NCI-H748 (cell line): ENCODE results near the gene NFYA.

Experiments
- DNase-seq: peaks from one replicate; lab custom pipeline; 2025; ENCODE audit not compliant: unreplicated experiment; lab: John Stamatoyannopoulos, UW

Gene NFYA

GRCh38 chr6:41046084-41046483, 26.7 kb upstream of the NFYA start:
- no peak for DNase-seq

DNA sequence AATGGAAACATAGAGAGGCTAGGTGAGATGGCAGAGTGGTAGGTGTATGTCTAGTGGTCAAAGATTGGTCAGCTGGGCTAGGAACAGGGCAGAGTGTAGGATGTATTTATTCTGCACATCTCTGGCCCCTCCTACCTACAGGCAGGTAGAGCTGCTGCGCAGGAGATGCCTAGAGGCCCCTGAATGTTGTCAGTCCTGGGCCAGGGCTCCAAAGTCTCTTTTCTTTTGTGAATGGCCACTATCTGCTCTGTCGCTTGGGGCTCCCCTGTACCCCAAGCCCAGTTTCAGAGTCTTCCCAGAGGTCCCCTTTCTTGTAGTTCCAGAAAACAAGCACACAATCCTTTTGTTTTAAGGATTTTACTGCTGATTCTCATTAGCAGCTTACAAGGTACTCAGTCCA, 25.5 kb upstream of the NFYA start:
- no peak for DNase-seq

- DNase-seq, result no peak
Measured at GRCh38 chr6:41047745-41048732, 24.7 kb upstream of the NFYA start.

DNA sequence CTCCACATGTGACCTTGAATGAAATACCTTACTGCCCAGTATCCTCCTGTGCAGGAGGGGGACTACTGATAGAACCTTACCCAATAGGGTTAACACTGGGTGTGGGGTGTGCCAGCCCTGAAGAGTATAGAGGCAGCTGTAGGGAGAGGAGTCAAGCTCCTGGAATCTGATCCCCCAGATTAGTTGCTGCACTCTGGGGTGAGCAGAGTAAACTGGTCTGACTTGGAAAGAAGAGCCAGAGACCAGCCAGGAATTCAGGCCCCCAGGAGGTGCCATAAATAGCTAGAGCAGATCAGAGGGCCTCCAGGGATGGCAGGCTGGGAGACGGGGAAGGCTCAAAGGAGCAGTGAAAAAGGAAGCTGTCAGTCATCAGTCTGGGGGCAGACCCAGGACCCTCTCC, 23.3 kb upstream of the NFYA start:
- DNase-seq, result no peak

- no peak for DNase-seq
Measured at GRCh38 chr6:41049955-41050354, 22.8 kb upstream of the NFYA start.

- DNase-seq, result no peak
Measured at GRCh38 chr6:41050536-41050935, 22.2 kb upstream of the NFYA start.

- no peak for DNase-seq
Measured at GRCh38 chr6:41051873-41052272, 20.9 kb upstream of the NFYA start.

- no peak for DNase-seq
Measured at GRCh38 chr6:41053041-41053440, 19.7 kb upstream of the NFYA start, which contains the start of gene APOBEC2. Gene APOBEC2 (plus strand): TSS chr6:41053202. CDS start chr6:41053348, 146 bp downstream.

- no peak for DNase-seq
Measured at GRCh38 chr6:41054511-41054910, 18.3 kb upstream of the NFYA start.

DNA sequence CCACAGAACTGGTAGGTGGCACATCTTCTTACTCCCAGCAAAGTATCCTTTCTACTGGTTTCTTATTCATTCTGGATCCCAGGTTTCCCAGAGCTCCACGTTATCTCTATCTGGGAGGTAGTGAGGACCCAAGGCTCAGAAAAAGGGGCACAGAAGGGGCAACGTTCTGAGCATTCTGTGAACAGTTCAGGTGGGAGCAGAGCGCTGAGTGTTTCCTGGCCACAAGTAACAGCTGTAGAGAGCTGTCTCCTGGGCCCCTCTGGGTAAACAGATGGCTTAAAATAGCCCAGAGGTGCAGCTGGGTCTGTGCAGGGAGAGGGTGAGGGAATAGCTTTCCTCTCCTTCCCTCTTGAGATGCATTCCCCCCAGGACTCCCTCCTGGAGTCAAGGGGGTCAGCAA, 17.6 kb upstream of the NFYA start:
- peak; percentile 29 for DNase-seq

- DNase-seq, result no peak
Measured at GRCh38 chr6:41056768-41057490, 15.8 kb upstream of the NFYA start.

- DNase-seq, result no peak
Measured at GRCh38 chr6:41058783-41059181, 14.0 kb upstream of the NFYA start.

DNA sequence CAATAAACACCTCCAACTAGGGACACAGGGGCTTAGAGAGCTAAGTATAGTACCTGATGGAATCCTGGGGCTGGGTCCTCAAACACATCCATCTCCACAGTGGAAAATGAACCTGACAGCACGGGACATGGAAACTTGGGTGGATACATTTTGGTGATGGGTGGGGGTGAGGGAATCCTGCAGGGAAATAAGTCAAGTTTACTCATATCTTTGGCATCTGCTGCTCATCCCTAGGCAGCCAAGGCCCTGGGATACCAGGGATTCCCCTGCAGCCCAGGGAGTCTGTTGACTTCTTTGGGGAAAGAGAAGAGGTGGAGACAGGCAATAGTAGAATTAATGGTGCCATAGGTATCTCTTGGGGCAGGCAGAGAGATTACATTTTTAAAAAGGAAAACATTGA, 13.2 kb upstream of the NFYA start:
- no peak for DNase-seq

DNA sequence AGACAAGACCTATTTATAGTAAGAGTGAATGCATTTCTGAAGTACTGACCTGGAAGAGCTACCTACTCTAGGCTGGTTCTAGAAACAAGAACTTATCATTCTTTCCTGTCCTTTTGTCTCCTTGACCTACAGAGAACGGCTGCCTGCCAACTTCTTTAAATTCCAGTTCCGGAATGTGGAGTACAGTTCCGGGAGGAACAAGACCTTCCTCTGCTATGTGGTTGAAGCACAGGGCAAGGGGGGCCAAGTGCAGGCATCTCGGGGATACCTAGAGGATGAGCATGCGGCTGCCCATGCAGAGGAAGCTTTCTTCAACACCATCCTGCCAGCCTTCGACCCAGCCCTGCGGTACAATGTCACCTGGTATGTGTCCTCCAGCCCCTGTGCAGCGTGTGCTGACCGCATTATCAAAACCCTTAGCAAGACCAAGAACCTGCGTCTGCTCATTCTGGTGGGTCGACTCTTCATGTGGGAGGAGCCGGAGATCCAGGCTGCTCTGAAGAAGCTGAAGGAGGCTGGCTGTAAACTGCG, 11.5 kb upstream of the NFYA start:
- DNase-seq, result no peak

- no peak for DNase-seq
Measured at GRCh38 chr6:41062056-41062455, 10.7 kb upstream of the NFYA start.

DNA sequence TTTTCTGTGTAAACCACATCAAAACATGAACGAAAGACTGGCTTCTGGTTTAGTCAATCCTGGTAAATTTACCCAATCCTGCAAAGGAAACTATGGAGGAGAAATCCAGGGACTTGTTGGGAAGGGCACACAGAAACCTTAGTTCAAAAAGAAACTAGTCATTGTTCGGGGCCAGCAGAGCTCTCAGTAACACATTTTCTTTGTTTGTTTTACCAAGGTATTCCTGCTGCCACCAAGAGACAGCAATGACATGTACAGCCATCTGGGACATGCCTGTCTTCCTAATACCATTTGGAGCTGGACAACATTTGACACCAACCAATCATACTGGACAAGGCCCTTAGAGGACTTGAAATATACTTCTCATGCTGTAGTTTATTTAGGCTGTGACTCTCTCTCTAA, 8.9 kb upstream of the NFYA start:
- no peak for DNase-seq

- DNase-seq, result no peak
Measured at GRCh38 chr6:41064841-41065240, 7.9 kb upstream of the NFYA start.

GRCh38 chr6:41065550-41066026, 7.2 kb upstream of the NFYA start:
- no peak for DNase-seq

GRCh38 chr6:41066867-41067304, 5.9 kb upstream of the NFYA start:
- peak; percentile 75 for DNase-seq

- no peak for DNase-seq
Measured at GRCh38 chr6:41071501-41071922, 1.3 kb upstream of the NFYA start.
